HepG2 (cell line): ENCODE results near the gene CHI3L1. TPM values are rescaled to one million over a fixed set of nuclear protein-coding genes. Genes with fewer than 3 reads are reported as not detected.

Experiments used
- ATAC-seq: fragments of 200-7000 bp; cut with Tn5 transposase; 3 replicates; pipeline ENCODE4 v1.9.1; 2020; ENCODE audit warnings: mild to moderate bottlenecking, moderate library complexity
- BruUV-seq: library from RNA; stranded (reverse); fragments of 400-500 nt; replicated peaks from 2 replicates; lab custom pipeline; 2021; lab: Mats Ljungman, UMichigan
- CTCF ChIA-PET: fragments of 300-600 bp; formaldehyde crosslinking; extraction: SDS; loops from one replicate; lab custom pipeline; 2021; ENCODE audit warnings: low total read pairs, inconsistent platforms, low intra/inter-chr PET ratio; lab: Yijun Ruan, JAX
- POLR2A ChIA-PET: fragments of 350-600 bp; sonication (Branson Sonifier 250); formaldehyde crosslinking; loops from one replicate; lab custom pipeline; 2020; ENCODE audit warnings: antibody characterized with exemption, inconsistent platforms; lab: Yijun Ruan, JAX
- DNase-seq: peaks from one replicate; pipeline ENCODE4 v3.0.0-alpha.2; 2015; ENCODE audit warnings: low spot score
- FAIRE-seq: peaks from 3 replicates; lab custom pipeline; 2011; peaks lifted over from hg19 to GRCh38; lab: Jason Lieb, UNC
- H2AFZ ChIP-seq: one replicate; pipeline ENCODE4 v1.6.1; 2011; ENCODE audit warnings: low read length, inconsistent platforms
- H3K27ac ChIP-seq: fragments of 300-600 bp; 3 replicates; pipeline ENCODE4 v1.8.0; 2011; ENCODE audit warnings: mixed run types, mild to moderate bottlenecking, mixed read lengths, low read length, inconsistent platforms; ENCODE audit not compliant: insufficient read depth; ENCODE audit errors: extremely low read length
- H3K27me3 ChIP-seq, 2 experiments: fragments of 200-600 bp in 1 of 2; 2 replicates in 1 of 2; 3 replicates in 1 of 2; pipeline versions ENCODE4 v1.6.0 to v1.8.0; 2011; ENCODE audit warnings: low read length in 2 of 2, mild to moderate bottlenecking in 2 of 2, moderate library complexity in 2 of 2, inconsistent platforms in 1 of 2; ENCODE audit not compliant: insufficient read depth in 2 of 2, control insufficient read depth in 1 of 2
- H3K36me3 ChIP-seq, 2 experiments: fragments of 200-600 bp in 1 of 2; replicated peaks in 1 of 2; 2 replicates in 1 of 2; 3 replicates in 1 of 2; pipeline versions ENCODE4 v1.5.1 to v1.8.0; 2011; ENCODE audit warnings: low read length in 2 of 2, inconsistent platforms in 1 of 2; ENCODE audit not compliant: insufficient read depth in 2 of 2, control insufficient read depth in 1 of 2
- H3K4me1 ChIP-seq: 2 replicates; pipeline ENCODE4 v1.5.1; 2012; ENCODE audit warnings: low read length, inconsistent platforms; ENCODE audit not compliant: insufficient read depth
- H3K4me2 ChIP-seq: 2 replicates; pipeline ENCODE4 v1.6.0; 2011; ENCODE audit warnings: low read depth, low read length, inconsistent platforms
- H3K4me3 ChIP-seq, 3 experiments: fragments of 200-600 bp in 1 of 3; sonication (generic), shearing (Covaris generic) in 1 of 3; replicated peaks in 1 of 3; 2 replicates each; pipeline ENCODE4 v1.5.1; 2011 to 2016; ENCODE audit warnings: low read length in 3 of 3, inconsistent platforms in 2 of 3, low read depth in 2 of 3, mild to moderate bottlenecking in 2 of 3, control low read depth in 1 of 3, mixed read lengths in 1 of 3; ENCODE audit not compliant: insufficient read depth in 1 of 3
- H3K79me2 ChIP-seq: one replicate; pipeline ENCODE4 v1.6.1; 2011; ENCODE audit warnings: low read length, inconsistent platforms; ENCODE audit not compliant: insufficient read depth
- H3K9ac ChIP-seq: 2 replicates; pipeline ENCODE4 v1.6.0; 2011; ENCODE audit warnings: mild to moderate bottlenecking, low read depth, low read length, inconsistent platforms; ENCODE audit not compliant: insufficient read depth
- H3K9me3 ChIP-seq: 2 replicates; pipeline ENCODE4 v1.5.1; 2012; ENCODE audit warnings: mild to moderate bottlenecking, low read length
- H4K20me1 ChIP-seq: 2 replicates; pipeline ENCODE4 v1.6.0; 2011; ENCODE audit warnings: inconsistent platforms, mild to moderate bottlenecking, low read length, moderate library complexity; ENCODE audit not compliant: insufficient read depth
- NCOA1 ChIP-seq: sonication (generic); formaldehyde crosslinking; IDR thresholded peaks from 2 replicates; pipeline ENCODE4 v1.9.0; 2021; ENCODE audit warnings: missing genetic modification reagents
- ZNF549 ChIP-seq: sonication (generic); formaldehyde crosslinking; IDR thresholded peaks from 2 replicates; pipeline ENCODE4 v1.5.0; 2020; ENCODE audit warnings: missing genetic modification reagents
- ZNF616 ChIP-seq: sonication (generic); formaldehyde crosslinking; IDR thresholded peaks from 2 replicates; pipeline ENCODE4 v1.5.0; 2020; ENCODE audit warnings: low read depth, mild to moderate bottlenecking, missing genetic modification reagents
- WGBS: methylation state at CpG from one replicate; pipeline ENCODE4 v1.1.6; 2017; ENCODE audit warnings: low lambda C conversion rate; 5-methylcytosine and 5-hydroxymethylcytosine counted together
- in situ Hi-C: cut with HindIII; loops from 2 replicates; pipeline ENCODE4 v1.10.0; 2017; ENCODE audit warnings: low pct_unique_long_range_greater_than_20kb; ENCODE audit not compliant: extremely low pct_ligation_motif_present
- intact Hi-C: fragments of 100-400 bp; cut with micrococcal nuclease; formaldehyde crosslinking; loops from one replicate; pipeline ENCODE4 v1.10.0; 2022; ENCODE audit not compliant: unreplicated experiment
- polyA plus RNA-seq, 8 experiments: library from polyadenylated mRNA; depleted of rRNA in 3 of 8; stranded (reverse) in 7 of 8; unstranded in 1 of 8; fragments of >200 nt; fragmentation: Illumina TruSeq in 4 of 8; extraction: Trizol in 4 of 8; gene quantifications; 2 replicates each; pipeline versions ENCODE4 v1.2.1 to v1.2.3, GENCODE V29; 2011 to 2016; ENCODE audit warnings: low read depth in 4 of 8, missing spikeins in 1 of 8, mixed read lengths in 1 of 8; ENCODE audit not compliant: insufficient read depth in 1 of 8
- total RNA-seq, 5 experiments: library from RNA; depleted of rRNA; stranded (reverse); fragments of >200 nt; fragmentation: Illumina TruSeq; extraction: Trizol; gene quantifications; 2 replicates each; pipeline ENCODE4 v1.2.3, GENCODE V29; 2016; ENCODE audit warnings: low read depth in 1 of 5
- TF ChIP-seq, protein P1 (sequence below): sonication (generic); formaldehyde crosslinking; conservative IDR thresholded peaks from 2 replicates; pipeline ENCODE4 v1.5.0; 2020; ENCODE audit warnings: missing genetic modification reagents
- TF ChIP-seq, protein P2 (sequence below): sonication (generic); formaldehyde crosslinking; IDR thresholded peaks from 2 replicates; pipeline ENCODE4 v1.4.0; 2020; ENCODE audit warnings: missing genetic modification reagents
- TF ChIP-seq, protein P3 (sequence below): sonication (generic); formaldehyde crosslinking; IDR thresholded peaks from 2 replicates; pipeline ENCODE4 v1.9.0; 2021; ENCODE audit warnings: missing genetic modification reagents, borderline replicate concordance
- TF ChIP-seq, protein P4 (sequence below), 2 experiments: sonication (generic) in 1 of 2; formaldehyde crosslinking in 1 of 2; IDR thresholded peaks; 2 replicates each; pipeline versions ENCODE4 v1.4.0 to v1.6.1; 2016 to 2020; ENCODE audit warnings: borderline replicate concordance in 1 of 2, low read depth in 1 of 2, mild to moderate bottlenecking in 1 of 2, missing genetic modification reagents in 1 of 2

The CHI3L1 gene
- total and polyA plus RNA-seq, 2 of the 13 experiments (the other 11 are each of a cell fraction or from before 2014, with no cell fraction given), result 0.09 to 0.13 TPM

DNA sequence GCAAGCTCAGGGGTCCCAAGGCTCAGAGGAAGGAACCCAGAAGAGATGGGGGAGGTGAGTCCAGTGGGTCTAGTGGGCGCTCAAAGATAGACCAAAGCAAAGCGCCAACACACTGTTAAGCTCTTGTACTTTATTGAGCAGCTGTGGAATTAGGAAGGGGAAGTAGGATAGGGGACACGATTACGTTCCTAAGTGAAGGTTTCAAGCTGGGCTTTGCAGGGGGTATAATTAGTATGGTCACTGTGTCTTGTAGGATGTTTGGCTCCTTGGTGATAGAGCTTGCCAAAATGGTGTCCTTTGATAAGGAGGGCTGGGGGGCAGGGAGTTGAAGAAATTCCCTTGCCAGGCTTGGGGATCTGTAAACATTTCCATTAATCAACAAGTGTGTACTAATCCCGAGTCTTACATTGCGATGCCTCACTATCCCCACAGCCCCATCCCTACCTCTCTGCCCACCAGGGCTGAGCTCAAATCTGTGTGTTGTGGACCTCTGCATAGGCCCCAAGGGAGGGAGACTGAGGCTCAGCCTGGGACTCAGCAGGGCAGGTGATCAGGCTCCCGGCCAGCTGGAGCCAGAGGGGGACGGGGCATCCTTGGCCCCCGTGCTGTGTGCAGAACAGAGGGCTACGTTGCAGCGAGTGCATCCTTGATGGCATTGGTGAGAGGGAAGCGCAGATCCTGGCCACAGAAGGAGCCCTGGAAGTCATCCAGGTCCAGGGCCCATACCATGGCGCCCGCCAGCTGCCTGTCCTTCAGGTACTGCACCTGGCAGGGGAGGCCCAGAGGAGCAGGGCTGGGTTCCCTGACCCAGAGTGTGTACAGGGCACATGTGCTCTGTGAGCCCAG lies 7.5 kb downstream of the CHI3L1 start:
- Histone ChIP-seq H3K4me2 (no peak overlapping the region; the same call in 1 of the 2 replicates), H3K4me1 (peaks cover 20% of the 10 kb centered on the region), H3K36me3 (no peaks in the 10 kb centered on the region), H3K27ac (no peak overlapping the region), H3K9ac (no peak overlapping the region), H3K9me3 (no peaks in the 10 kb centered on the region), H3K4me3 (no peak overlapping the region), H4K20me1 (no peaks in the 10 kb centered on the region), H3K27me3 (no peaks in the 10 kb centered on the region), H3K79me2 (no peaks in the 10 kb centered on the region), H2AFZ (no peak overlapping the region)
- DNase-seq (no peak), ATAC-seq (no peak), FAIRE-seq (no peak)
- WGBS, result 91% methylated on average over 12 of the region's 14 CpGs
- ChIA-PET CTCF (no interaction called here), POLR2A (no interaction called here)
- in situ Hi-C loops (no loop called here), intact Hi-C loops (no loop called here)
- BruUV-seq, result no TSS peak
- TF ChIP-seq, protein P1, sequence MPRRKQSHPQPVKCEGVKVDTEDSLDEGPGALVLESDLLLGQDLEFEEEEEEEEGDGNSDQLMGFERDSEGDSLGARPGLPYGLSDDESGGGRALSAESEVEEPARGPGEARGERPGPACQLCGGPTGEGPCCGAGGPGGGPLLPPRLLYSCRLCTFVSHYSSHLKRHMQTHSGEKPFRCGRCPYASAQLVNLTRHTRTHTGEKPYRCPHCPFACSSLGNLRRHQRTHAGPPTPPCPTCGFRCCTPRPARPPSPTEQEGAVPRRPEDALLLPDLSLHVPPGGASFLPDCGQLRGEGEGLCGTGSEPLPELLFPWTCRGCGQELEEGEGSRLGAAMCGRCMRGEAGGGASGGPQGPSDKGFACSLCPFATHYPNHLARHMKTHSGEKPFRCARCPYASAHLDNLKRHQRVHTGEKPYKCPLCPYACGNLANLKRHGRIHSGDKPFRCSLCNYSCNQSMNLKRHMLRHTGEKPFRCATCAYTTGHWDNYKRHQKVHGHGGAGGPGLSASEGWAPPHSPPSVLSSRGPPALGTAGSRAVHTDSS (CRISPR knock-in tag), result no peak
- TF ChIP-seq ZNF549 (CRISPR knock-in tag) (no peak), NCOA1 (CRISPR knock-in tag) (no peak), ZNF616 (CRISPR knock-in tag) (no peak)
- TF ChIP-seq, protein P2, sequence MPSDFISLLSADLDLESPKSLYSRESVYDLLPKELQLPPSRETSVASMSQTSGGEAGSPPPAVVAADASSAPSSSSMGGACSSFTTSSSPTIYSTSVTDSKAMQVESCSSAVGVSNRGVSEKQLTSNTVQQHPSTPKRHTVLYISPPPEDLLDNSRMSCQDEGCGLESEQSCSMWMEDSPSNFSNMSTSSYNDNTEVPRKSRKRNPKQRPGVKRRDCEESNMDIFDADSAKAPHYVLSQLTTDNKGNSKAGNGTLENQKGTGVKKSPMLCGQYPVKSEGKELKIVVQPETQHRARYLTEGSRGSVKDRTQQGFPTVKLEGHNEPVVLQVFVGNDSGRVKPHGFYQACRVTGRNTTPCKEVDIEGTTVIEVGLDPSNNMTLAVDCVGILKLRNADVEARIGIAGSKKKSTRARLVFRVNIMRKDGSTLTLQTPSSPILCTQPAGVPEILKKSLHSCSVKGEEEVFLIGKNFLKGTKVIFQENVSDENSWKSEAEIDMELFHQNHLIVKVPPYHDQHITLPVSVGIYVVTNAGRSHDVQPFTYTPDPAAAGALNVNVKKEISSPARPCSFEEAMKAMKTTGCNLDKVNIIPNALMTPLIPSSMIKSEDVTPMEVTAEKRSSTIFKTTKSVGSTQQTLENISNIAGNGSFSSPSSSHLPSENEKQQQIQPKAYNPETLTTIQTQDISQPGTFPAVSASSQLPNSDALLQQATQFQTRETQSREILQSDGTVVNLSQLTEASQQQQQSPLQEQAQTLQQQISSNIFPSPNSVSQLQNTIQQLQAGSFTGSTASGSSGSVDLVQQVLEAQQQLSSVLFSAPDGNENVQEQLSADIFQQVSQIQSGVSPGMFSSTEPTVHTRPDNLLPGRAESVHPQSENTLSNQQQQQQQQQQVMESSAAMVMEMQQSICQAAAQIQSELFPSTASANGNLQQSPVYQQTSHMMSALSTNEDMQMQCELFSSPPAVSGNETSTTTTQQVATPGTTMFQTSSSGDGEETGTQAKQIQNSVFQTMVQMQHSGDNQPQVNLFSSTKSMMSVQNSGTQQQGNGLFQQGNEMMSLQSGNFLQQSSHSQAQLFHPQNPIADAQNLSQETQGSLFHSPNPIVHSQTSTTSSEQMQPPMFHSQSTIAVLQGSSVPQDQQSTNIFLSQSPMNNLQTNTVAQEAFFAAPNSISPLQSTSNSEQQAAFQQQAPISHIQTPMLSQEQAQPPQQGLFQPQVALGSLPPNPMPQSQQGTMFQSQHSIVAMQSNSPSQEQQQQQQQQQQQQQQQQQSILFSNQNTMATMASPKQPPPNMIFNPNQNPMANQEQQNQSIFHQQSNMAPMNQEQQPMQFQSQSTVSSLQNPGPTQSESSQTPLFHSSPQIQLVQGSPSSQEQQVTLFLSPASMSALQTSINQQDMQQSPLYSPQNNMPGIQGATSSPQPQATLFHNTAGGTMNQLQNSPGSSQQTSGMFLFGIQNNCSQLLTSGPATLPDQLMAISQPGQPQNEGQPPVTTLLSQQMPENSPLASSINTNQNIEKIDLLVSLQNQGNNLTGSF (CRISPR knock-in tag), result no peak
- TF ChIP-seq, protein P3, sequence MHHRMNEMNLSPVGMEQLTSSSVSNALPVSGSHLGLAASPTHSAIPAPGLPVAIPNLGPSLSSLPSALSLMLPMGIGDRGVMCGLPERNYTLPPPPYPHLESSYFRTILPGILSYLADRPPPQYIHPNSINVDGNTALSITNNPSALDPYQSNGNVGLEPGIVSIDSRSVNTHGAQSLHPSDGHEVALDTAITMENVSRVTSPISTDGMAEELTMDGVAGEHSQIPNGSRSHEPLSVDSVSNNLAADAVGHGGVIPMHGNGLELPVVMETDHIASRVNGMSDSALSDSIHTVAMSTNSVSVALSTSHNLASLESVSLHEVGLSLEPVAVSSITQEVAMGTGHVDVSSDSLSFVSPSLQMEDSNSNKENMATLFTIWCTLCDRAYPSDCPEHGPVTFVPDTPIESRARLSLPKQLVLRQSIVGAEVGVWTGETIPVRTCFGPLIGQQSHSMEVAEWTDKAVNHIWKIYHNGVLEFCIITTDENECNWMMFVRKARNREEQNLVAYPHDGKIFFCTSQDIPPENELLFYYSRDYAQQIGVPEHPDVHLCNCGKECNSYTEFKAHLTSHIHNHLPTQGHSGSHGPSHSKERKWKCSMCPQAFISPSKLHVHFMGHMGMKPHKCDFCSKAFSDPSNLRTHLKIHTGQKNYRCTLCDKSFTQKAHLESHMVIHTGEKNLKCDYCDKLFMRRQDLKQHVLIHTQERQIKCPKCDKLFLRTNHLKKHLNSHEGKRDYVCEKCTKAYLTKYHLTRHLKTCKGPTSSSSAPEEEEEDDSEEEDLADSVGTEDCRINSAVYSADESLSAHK (CRISPR knock-in tag), result no peak
- TF ChIP-seq, protein P4, sequence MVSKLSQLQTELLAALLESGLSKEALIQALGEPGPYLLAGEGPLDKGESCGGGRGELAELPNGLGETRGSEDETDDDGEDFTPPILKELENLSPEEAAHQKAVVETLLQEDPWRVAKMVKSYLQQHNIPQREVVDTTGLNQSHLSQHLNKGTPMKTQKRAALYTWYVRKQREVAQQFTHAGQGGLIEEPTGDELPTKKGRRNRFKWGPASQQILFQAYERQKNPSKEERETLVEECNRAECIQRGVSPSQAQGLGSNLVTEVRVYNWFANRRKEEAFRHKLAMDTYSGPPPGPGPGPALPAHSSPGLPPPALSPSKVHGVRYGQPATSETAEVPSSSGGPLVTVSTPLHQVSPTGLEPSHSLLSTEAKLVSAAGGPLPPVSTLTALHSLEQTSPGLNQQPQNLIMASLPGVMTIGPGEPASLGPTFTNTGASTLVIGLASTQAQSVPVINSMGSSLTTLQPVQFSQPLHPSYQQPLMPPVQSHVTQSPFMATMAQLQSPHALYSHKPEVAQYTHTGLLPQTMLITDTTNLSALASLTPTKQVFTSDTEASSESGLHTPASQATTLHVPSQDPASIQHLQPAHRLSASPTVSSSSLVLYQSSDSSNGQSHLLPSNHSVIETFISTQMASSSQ (IDR thresholded peaks at IDR 0.05; ENCODE audit: low read depth), result no peak
- TF ChIP-seq, protein P4 (CRISPR knock-in tag; IDR thresholded peaks at IDR 0.05; ENCODE audit: borderline replicate concordance), result no peak
